ENCODE data around the gene OSBP2.

The OSBP2 gene

GRCh38 chr22:30837531-30837930, 142.9 kb downstream of the OSBP2 start:
- no peak for TF ChIP-seq CTCF (conservative IDR thresholded peaks at IDR 0.05; ENCODE audit: control insufficient read depth, insufficient read depth, low read depth, low read length)
- H3K4me3 ChIP-seq (ENCODE audit: control insufficient read depth, low read depth, low read length): no peak overlapping the region
- no peak for DNase-seq (ENCODE audit: low read depth)

GRCh38 chr22:30838111-30838510, 143.4 kb downstream of the OSBP2 start:
- no peak for TF ChIP-seq CTCF (conservative IDR thresholded peaks at IDR 0.05; ENCODE audit: control insufficient read depth, insufficient read depth, low read depth, low read length)
- no peak overlapping the region for H3K4me3 ChIP-seq (ENCODE audit: control insufficient read depth, low read depth, low read length)
- peak; percentile 38 for DNase-seq (ENCODE audit: low read depth)

GRCh38 chr22:30841273-30841672, 146.6 kb downstream of the OSBP2 start:
- peak; percentile 10 for DNase-seq (ENCODE audit: low read depth)
- TF ChIP-seq CTCF (conservative IDR thresholded peaks at IDR 0.05; ENCODE audit: control insufficient read depth, insufficient read depth, low read depth, low read length): no peak
- H3K4me3 ChIP-seq (ENCODE audit: control insufficient read depth, low read depth, low read length): no peak overlapping the region

- no peak overlapping the region for H3K4me3 ChIP-seq (ENCODE audit: control insufficient read depth, low read depth, low read length)
- peak; percentile 20 for DNase-seq (ENCODE audit: low read depth)
- TF ChIP-seq CTCF (conservative IDR thresholded peaks at IDR 0.05; ENCODE audit: control insufficient read depth, insufficient read depth, low read depth, low read length): no peak
Measured at GRCh38 chr22:30843245-30843644, 148.6 kb downstream of the OSBP2 start.

GRCh38 chr22:30847583-30847982, 152.9 kb downstream of the OSBP2 start:
- H3K4me3 ChIP-seq (ENCODE audit: control insufficient read depth, low read depth, low read length): no peak overlapping the region
- no peak for TF ChIP-seq CTCF (conservative IDR thresholded peaks at IDR 0.05; ENCODE audit: control insufficient read depth, insufficient read depth, low read depth, low read length)
- DNase-seq (ENCODE audit: low read depth): no peak

GRCh38 chr22:30855266-30855665, 160.6 kb downstream of the OSBP2 start:
- H3K4me3 ChIP-seq (ENCODE audit: control insufficient read depth, low read depth, low read length): no peak overlapping the region
- TF ChIP-seq CTCF (conservative IDR thresholded peaks at IDR 0.05; ENCODE audit: control insufficient read depth, insufficient read depth, low read depth, low read length): no peak
- DNase-seq (ENCODE audit: low read depth): no peak

All from fibroblast of mammary gland (primary cell).